UCSD-AML1 (cell line): ENCODE data around the gene IL20RA.
A peak's percentile ranks its signal among the peaks of the same experiment; 100 is the strongest.

Experiments used
- DNase-seq: peaks from one replicate; lab custom pipeline; 2025; ENCODE audit not compliant: unreplicated experiment; lab: John Stamatoyannopoulos, UW

The IL20RA gene

DNA sequence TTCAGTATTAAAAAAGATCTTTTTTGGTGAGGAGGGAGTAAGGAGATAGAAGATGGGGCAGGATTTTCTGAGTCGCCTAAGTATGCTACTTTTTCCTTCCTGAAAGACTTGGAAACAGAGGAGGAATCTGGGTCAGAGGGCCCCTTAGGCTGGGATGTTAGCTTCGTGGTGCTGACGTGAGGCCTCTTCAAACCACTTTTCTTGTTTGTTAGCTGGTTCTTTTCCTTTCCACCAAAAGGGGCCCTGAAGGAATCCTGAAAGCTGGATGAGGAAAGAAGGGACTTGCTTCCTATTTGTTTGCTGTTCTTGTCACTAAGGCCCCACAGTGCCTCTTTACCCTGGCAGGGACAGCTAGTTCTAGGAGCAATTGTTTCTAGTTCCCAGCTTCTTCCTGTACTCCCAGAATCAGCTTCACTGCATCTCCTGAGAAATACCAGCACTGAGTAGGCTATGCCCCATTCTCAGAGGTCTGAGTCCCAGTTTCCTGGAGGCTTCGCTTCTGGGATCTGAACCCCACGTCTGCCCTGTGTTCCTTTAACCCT is 2.2 kb upstream of the IL20RA start:
- no peak for DNase-seq

GRCh38 chr6:137045222-137045789 is 541 bp upstream of the IL20RA start:
- no peak for DNase-seq

GRCh38 chr6:137043710-137044365 is 927 bp downstream of the IL20RA start:
- DNase-seq = no peak

- no peak for DNase-seq
Observed at GRCh38 chr6:137040393-137040792, 4.4 kb downstream of the IL20RA start.

DNA sequence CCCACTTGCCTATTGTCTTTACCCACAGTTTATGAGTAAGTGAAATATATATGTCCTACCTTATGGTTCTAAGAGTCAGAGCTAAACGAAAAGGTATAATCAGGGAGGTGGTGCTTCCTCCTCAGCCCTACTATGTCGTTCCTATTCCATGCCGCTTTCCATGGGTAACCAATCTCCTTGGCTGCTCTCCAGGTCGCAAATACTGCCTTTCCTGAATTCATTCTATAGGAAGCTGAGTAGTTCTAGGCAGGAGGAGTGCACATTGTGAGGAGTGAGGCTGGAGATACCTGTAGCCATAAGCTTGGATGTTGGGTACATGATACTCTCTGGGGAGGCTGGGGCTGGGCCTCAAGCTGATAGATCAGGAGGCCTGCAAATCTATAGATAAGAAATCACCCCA is 5.8 kb downstream of the IL20RA start:
- no peak for DNase-seq

GRCh38 chr6:137036566-137037300 is 8.0 kb downstream of the IL20RA start:
- DNase-seq = no peak

- DNase-seq = peak; percentile 49
Observed at GRCh38 chr6:137033828-137034227, 10.9 kb downstream of the IL20RA start.

DNA sequence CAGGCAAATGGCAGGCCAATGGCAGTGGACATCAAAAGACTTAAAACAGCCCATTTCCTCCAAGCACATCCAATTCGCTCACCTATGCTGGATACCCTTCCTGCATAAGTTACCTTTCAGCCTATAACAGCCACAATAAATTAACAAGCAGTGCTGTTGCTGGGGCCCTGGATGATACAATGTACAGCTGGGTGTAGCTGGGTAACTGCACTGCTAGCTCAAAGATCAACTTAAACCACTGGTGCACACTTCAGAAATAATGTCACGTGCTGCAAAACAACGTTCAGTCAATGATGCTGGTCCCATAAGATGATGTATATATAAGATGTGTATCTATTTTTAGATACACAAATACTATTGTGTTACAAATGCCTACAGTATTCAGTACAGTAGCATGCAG is 13.6 kb downstream of the IL20RA start:
- DNase-seq = no peak

DNA sequence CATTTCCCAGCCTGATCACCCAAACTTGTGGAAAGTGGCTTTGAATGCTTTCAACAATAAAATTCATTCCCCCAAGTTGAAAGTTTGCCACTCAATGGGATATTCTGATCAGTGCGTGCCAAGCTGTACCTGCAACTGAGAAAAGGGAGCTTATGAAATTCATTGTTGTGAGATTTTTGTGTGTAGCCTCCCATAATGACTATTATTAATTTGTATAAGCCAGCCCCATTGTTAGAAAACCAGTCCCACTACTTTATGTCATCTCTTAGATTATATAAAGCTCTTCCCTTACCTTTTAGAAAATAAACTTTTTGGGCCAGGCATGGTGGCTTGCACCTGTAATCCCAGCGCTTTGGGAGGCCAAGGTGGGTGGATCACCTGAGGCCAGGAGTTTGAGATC is 15.9 kb downstream of the IL20RA start:
- no peak for DNase-seq

DNA sequence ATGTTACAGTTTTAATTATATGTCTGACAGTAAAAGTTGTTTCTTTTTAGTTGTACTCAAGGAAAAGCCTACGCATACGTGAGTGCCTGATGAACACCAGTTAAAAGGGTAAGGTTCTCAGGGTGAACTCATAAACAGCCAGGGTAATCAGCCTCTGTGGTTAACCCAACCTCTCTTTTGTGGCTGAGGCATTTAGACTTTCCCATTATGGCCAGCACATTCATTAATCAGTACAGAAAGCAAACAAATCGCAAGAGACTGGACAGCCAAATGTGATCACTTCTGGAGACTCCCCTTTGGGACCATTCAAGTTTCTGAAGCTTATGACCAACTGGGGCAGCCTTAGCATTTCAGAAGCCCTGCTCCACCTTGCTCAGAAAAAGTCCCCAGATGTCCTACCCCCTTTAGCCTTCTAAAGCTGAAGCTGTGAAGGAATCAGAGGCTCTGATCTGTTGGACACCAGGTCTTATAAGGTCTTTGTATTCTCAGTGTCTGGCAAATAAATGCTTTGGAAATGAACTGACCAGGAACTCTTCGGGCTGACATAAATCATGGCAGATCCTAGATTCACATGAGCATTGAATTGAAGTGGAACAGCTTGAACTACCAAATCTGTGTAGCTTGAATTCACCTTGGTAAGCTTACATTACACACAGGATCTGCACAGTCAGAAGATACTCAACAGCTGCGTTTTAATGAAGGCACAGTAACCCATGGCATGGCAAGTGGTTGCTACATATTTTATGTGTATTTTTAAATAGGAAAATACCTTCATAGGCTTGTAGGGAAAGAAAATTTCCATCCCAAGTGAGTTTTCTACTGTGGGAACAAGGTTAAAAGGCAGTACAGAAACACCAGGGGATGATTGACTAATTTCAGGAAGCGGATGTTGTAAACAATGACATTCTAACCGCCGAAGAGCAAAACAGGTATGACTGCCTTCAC is 18.7 kb downstream of the IL20RA start:
- DNase-seq = no peak

DNA sequence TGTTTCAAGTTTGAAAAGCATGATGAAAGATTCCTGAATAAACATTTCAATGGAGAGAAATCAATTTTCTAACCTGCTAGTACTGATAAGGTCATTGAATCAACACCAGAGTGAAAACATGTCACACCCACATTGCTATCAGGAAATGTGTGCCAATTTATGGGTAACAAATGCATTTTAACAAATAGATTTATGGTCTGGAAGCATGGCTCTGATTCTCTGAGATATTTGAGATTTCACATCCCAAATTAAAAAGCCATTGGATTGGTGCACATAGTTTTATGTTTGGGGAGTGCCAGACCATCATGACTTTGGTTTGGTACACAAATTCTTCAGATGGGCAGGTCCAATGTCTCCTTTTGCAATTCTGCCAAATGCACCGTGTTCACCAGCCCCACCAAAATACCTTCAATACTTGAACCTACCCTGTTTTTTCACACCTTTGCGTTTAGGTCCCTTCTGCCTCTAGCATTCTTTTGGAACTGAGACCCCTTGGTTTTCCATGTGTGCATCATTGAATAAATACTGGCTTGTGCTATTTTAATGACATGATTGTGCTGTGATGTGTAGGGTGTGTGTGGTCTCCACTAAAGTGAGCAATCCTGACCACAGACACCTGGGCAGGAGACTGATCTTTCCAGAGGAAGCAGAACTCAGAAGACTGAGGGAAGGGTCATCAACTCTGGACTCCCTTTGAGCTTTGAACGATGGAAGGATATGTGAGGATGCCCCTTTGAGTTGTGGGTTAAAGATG is 20.4 kb downstream of the IL20RA start:
- no peak for DNase-seq

- no peak for DNase-seq
Observed at GRCh38 chr6:137020776-137021175, 24.0 kb downstream of the IL20RA start.

DNA sequence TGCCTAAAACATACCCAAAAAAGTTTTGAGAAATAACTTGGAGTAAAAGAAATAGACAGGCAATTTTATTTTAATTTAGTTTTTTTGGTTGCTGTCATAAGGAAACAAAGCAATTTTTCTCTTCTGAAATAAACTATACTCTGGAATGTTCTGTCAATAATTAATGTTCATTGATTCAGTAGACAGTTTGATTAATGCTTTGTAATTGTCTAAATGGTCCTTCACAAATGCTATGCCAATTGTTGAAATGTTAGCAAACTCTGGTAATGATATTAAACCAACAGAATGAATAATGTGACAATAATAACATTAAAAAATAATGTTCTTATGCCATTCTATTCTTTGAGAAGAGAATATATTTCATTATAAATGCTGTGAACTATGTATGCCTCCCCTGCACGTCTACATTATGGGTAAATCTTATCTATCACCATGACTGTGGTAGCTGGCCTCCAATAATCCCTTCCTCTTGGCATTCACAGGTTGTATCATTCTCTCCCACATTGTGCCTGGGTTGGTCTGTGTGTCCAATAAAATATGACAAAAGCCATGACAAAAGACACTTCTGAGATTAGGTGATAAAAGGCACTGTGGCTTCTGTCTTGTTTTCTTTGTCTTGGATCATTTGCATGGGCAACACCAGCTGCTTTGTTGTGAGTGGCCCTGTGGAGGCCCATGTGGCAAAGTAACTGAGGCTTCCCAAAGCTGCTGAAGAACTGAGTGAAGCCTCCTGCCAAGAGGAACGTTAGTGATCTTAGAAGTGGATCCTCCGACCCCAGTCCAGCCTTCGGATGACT is 25.1 kb downstream of the IL20RA start:
- DNase-seq = no peak

DNA sequence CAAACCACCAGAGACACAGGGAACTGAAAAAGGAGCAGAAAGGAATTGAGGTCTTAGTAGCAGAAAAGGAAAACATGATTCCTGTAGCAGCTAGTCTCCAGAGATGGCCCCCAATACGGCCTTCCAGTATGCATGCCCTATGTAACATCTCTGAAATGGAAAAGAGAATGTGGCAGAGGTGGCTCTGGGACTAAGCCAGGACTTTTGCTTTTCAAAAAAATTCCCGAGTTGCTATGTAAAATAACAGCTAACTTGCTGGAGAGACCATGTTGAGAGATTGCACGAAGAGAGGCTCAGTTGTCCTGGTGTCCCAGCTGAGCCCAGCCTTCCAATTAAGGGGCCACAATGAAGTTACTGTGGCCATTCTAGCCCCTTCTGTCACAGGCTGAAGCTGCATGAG is 27.7 kb downstream of the IL20RA start:
- no peak for DNase-seq

GRCh38 chr6:137016356-137016755 is 28.4 kb downstream of the IL20RA start:
- no peak for DNase-seq

GRCh38 chr6:137015943-137016342 is 28.8 kb downstream of the IL20RA start:
- no peak for DNase-seq

- no peak for DNase-seq
Observed at GRCh38 chr6:137013738-137014602, 30.8 kb downstream of the IL20RA start.

- no peak for DNase-seq
Observed at GRCh38 chr6:137013031-137013430, 31.7 kb downstream of the IL20RA start.

GRCh38 chr6:137011406-137011805 is 33.4 kb downstream of the IL20RA start:
- no peak for DNase-seq
